Transverse colon (tissue), 4 donors: Measurements from ENCODE around the gene ALOXE3.

Experiments
- POLR2AphosphoS5 ChIP-seq, 3 donors: sonication (generic); formaldehyde crosslinking; IDR thresholded peaks; one replicate each; pipeline ENCODE4 v1.6.1; 2016; ENCODE audit warnings: antibody characterized with exemption in 3 of 3
- TF ChIP-seq, protein P1 (sequence below), 5 experiments: fragments of 200-600 bp in 3 of 5; fragments of 450-650 bp in 2 of 5; sonication (generic) in 3 of 5; IDR thresholded peaks; 1 replicate in 2 of 5; 2 replicates in 3 of 5; pipeline ENCODE4 v1.5.1; 2016 to 2017; ENCODE audit warnings: antibody characterized with exemption in 5 of 5, inconsistent platforms in 3 of 5, mild to moderate bottlenecking in 2 of 5, moderate library complexity in 1 of 5

DNA sequence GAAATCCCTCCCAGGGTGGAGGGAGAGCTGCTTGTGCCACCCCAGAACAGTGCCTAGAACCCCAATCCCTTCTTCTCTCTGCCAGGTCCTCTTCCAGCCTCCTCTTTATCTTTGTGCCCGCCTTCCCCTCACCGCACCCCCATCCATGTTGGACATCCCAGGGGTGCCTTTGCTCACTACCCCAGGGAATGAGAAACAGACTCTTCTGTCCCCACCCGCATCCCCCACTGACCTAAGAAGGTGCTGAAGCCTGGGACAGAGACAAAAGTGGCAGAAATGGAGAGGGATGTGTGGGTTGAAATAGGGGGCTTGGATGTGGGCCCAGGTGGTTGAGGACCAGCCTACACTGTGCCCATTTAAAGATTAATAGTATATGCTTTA, 62.5 kb downstream of the ALOXE3 start:
- TF ChIP-seq, protein P1, sequence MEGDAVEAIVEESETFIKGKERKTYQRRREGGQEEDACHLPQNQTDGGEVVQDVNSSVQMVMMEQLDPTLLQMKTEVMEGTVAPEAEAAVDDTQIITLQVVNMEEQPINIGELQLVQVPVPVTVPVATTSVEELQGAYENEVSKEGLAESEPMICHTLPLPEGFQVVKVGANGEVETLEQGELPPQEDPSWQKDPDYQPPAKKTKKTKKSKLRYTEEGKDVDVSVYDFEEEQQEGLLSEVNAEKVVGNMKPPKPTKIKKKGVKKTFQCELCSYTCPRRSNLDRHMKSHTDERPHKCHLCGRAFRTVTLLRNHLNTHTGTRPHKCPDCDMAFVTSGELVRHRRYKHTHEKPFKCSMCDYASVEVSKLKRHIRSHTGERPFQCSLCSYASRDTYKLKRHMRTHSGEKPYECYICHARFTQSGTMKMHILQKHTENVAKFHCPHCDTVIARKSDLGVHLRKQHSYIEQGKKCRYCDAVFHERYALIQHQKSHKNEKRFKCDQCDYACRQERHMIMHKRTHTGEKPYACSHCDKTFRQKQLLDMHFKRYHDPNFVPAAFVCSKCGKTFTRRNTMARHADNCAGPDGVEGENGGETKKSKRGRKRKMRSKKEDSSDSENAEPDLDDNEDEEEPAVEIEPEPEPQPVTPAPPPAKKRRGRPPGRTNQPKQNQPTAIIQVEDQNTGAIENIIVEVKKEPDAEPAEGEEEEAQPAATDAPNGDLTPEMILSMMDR (IDR thresholded peaks at IDR 0.05), result no peak
- TF ChIP-seq POLR2AphosphoS5 (IDR thresholded peaks at IDR 0.05), result no peak
